A673 (cell line): ENCODE measurements around the gene MMEL1.

Experiments used
- EZH2 ChIP-seq: fragments of 200-600 bp; sonication (generic); IDR thresholded peaks from 2 replicates; pipeline ENCODE4 v1.6.1; 2017; ENCODE audit warnings: borderline replicate concordance, low read depth, mild to moderate bottlenecking, mixed read lengths, antibody characterized with exemption, low read length; ENCODE audit not compliant: poor library complexity, severe bottlenecking
- TF ChIP-seq, protein P1 (sequence below): fragments of 300-800, 200-600 bp; sonication (generic); conservative IDR thresholded peaks from 2 replicates; pipeline ENCODE4 v1.5.1; 2017; ENCODE audit warnings: low read depth, mild to moderate bottlenecking, antibody characterized with exemption, low read length, moderate library complexity, mixed read lengths

DNA sequence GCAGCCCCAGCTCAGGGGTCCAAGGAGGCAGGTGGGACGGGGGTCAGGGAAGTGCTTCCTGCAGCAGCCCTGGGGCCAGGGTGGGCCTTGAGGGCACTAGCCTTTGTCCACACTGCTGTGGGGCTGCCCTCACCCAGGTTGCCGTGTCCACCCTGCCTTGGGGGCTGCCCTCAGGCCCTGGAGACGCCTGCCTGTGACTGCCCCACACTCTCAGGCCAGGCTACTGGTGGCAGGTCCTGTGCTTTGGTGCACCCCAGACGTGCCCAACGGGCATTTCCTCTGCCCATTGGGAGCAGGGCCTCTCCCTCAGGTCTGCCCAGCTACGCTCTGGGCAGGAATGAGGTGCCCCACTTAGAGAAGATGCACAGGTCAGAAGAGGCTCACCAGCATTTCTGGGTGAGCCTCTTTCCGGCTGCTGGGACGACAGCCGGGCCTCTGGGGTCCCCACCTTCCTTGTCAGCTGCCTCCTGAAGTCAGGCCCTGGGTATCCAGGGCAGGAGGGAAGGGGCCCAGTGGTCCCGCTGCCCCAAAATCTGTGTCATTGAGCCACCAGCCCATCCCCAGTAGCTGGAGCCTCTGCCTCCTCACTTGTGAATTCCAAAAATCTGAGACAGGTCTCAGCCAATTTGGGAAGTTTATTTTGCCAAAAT, 2.7 kb upstream of the MMEL1 start:
- TF ChIP-seq, protein P1, sequence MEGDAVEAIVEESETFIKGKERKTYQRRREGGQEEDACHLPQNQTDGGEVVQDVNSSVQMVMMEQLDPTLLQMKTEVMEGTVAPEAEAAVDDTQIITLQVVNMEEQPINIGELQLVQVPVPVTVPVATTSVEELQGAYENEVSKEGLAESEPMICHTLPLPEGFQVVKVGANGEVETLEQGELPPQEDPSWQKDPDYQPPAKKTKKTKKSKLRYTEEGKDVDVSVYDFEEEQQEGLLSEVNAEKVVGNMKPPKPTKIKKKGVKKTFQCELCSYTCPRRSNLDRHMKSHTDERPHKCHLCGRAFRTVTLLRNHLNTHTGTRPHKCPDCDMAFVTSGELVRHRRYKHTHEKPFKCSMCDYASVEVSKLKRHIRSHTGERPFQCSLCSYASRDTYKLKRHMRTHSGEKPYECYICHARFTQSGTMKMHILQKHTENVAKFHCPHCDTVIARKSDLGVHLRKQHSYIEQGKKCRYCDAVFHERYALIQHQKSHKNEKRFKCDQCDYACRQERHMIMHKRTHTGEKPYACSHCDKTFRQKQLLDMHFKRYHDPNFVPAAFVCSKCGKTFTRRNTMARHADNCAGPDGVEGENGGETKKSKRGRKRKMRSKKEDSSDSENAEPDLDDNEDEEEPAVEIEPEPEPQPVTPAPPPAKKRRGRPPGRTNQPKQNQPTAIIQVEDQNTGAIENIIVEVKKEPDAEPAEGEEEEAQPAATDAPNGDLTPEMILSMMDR: no peak
- TF ChIP-seq EZH2: no peak
